Iris pigment epithelial cell (primary cell): ENCODE data around the gene RPL22.
A peak's percentile ranks its signal among the peaks of the same experiment; 100 is the strongest.

Experiments
- DNase-seq: peaks from one replicate; pipeline ENCODE4 v3.0.0-alpha.2; 2011; ENCODE audit warnings: low read depth

Gene RPL22

GRCh38 chr1:6171548-6172124 is 27.8 kb downstream of the RPL22 start:
- DNase-seq, result no peak

DNA sequence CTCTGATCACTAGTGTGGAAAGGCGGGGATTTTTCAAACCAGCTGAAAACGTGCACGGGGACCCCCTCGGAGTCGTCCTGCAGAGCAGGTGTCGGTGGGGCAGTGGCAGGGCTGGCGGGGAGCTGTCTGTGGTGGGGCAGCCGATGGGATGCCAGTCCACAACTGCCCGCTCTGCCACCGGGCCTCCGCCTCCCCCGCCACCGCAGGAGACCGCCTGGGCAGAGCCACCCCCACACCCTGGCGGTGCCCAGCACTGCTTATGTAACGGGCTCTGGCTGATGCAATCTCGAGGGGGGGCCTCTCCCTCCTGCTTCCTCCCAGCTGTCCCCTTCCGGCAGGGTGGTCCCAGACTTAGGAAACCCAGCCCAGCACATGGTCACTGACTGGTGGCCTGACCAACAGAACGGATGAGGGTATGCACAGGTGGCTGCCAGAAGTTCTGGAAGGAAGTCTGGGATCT is 28.6 kb downstream of the RPL22 start:
- no peak for DNase-seq

- no peak for DNase-seq
Measured at GRCh38 chr1:6170116-6170741, 29.2 kb downstream of the RPL22 start.

DNA sequence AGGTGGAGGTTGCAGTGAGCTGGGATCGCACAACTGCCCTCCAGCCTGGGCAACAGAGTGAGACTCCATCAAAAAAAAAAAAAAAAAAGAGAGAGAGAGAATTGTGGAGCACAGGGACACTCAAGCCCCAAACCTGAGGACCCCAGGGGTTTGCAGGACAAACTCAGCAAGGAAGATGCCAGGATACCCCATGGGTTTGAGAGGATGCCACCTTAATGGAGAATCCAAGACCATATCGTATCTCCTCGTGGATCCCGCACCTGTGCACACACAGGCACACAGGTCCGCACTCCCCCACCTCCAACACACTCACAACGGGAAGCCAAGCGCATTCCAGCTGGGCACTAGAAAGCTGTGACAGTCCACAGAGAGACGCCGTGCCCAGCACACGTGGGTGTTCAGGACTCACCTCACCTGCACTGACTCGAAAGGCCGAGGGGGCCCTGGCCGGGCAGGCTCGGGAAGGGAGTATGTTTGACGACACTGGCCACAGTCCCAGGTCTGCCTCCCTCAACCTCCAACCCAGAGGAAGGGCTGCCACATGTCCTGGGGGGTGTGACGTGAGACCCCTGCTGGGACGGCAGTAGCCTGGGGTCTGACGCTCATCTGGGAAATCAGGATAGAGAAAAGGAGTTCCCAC is 30.3 kb downstream of the RPL22 start:
- DNase-seq, result no peak

DNA sequence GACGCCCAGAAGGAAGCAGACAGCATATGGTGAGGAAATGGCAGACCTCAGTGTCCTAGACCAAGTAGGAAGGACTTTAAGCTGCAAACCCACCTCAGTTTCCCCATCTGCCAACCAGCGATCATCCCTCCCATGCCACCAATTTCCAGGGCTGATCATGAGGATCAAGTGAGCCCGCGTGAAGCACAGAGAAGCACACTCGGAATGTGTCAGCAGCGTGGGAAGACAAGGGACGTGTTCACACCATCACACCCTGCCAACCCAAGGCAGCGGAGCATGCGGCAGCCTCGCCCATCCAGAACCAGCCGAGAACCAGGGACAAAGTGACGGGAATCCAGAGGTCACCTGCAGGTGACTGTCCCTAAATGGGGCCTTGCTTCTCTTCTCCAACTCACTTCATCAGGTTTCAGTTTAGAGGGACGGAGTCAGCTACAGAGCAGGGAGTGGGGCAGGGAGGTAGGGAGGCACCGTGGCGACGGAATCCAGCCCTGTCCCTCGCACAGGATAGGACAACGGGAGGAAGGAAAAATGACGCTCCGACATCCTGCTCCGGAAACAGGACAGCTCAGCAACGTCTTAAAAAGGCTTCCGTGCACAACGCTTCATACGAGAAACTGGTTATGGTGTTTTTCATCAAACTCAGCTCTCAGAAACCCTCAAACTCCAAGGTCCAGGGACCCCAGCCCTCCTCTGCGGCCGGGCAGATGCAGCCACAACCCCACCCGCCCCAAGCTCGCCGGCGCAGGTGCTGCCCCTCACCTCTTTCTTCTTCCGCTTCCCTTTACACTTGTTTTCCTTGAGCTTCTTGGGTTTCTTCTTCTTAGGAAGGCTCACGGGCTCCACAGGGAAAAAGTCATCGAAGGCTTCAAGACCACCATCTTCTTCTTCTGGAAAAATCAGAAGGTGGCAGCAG is 31.7 kb downstream of the RPL22 start:
- no peak for DNase-seq

DNA sequence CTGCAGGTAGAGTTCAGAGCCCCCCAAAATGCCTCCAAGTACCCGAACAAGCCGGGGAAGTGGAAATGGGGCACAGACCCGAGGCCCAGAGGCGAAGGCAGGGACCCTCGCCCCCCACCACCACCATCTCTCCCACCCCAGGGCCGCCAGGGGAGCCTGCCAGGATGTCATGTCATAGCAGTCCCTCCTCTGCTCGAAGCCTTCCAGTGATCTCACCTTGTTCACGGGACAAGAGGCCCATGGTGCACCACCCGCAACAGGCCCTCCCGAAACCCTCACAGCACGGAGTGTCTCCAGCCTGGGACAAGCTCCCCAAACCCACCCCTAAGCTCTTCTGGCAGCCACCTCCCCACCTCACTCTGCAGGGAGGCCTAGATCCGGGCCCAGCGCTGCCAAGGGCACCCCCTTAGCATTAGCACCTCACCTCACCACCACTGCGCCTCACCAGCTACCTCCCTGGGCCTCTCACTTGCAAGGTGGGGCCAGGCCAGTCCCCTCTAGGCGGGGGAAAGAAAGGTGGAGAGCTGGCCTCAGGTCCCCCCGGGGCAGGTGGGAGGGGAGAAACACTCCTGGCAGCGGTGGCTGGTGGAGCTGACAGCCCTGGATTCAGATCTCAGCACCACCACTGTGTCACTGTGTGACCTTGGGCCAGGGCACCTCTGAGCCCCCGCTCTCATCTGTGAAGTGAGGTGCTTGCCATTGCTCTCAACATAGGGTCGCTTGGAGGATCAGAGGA is 32.6 kb downstream of the RPL22 start:
- DNase-seq, result no peak

DNA sequence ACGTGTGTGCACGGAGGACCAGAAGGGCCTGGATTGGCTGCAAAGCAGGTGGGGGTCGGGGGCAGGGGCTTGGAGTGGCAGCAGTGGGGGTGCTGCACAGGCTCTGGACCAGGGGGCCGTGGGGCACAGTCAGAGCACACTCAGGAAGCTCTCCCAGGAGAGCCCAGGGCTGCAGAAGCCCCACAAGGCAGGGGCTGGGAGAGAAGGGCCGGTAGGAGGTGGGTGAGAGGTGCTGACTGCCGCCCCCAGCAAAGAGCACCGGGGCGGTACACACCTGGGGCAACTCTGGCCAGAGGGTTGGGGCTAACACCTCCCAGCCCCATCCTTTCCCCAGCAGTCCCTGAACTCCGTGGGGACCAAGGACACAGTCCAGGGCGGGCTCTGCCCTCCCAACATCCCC is 33.2 kb downstream of the RPL22 start:
- no peak for DNase-seq

DNA sequence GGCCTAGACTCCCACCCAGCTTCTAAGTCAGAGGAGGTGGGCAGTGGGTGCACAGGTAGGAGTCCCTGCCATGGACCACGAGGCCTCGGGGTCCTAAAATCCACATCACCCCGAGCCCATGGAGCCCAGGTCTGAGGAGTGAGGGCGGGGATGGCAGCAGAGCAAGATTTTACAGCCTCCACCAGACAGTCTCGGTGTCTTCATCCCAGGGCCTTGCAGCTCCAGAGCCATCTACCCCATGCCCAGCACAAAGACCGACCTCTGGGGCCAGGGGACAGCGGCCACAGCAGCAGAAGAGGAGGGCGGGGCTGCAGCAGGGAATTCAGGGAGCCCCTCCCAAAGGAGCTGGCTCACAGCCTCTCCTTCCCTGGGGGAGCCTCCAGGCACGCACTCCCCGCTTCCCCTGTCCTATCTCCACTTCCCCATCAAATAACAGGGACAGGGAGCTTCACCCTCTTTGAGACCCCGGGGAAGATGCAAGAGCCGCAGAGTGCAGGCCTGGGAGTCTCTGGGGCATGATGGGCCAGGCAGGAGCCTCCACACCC is 33.9 kb downstream of the RPL22 start:
- no peak for DNase-seq

- no peak for DNase-seq
Measured at GRCh38 chr1:6165027-6165426, 34.4 kb downstream of the RPL22 start.

GRCh38 chr1:6163973-6164617 is 35.3 kb downstream of the RPL22 start:
- DNase-seq, result no peak

DNA sequence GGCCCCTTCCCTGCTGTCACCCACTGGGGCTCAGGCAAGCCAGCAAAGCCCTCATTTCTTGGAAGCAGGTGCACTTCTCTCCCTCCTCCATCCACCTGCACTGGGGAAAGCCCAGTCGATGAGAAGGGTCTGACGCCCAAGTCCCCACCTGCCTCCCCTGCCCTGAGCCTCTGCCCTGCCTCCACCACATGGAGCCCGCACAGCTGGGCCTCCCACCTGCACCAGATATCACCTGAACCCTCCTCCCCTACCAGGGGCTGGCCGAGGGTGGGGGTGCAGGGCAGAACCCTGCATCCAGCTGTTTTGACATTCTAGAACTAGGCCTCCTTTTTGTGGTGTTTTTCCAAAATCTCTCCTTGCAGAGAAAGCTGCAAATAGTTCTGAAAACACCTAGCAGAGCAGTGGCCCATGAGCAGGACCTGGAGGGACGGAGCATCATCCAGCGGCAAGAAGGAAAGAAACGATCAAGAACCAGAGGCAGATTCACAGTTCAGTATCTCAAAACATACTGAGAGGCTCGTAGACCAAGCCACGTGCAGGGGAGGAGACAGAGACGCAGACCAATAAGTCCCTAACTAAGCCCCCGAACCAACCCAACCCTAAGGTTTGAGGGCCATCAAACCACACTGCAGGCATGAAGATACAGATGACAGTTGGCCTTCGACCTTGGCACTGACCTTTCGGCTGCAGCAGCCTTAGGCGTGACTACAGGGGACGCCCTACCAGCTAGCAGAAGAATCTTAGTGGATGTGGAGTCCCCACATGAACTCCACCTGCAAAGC is 36.0 kb downstream of the RPL22 start:
- DNase-seq, result no peak

GRCh38 chr1:6162773-6163172 is 36.6 kb downstream of the RPL22 start:
- DNase-seq, result no peak

DNA sequence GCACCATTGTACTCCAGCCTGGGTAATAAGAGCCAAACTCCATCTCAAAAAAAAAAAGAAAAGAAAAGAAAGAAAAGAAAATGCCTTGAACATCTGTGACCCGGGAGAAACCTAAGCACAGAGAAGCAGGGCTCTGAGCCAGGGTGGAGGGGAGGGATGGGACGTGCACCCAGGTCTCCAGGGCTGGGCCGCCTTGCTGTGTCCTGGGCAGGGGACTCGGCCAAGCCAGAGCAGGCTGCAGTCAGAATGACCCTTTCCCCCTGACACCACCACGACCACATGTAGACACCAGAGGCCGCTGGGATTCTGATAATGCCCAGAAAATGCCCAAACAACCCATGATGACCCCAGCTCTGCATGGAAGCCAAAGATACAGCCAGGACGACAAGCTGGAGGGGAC is 37.1 kb downstream of the RPL22 start:
- DNase-seq, result no peak

DNA sequence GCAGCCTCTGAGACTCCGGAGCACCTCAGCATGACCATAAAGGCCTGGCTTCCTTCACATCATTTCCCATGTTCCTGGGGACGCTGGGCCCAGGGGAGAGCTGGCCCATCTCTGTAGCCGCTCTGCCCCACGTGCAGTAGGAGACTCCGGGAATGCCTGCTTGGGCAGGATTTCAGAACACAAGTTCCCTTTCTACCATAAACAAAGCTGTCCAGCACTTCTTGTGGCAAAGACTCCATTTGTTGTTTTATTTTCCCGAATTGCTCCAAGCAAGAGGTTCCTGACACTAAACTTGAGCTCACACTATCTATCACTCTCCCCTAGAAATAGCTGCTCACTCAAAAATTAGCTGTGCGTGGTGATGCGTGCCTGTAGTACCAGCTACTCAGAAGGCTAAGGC is 41.2 kb downstream of the RPL22 start:
- DNase-seq, result no peak

DNA sequence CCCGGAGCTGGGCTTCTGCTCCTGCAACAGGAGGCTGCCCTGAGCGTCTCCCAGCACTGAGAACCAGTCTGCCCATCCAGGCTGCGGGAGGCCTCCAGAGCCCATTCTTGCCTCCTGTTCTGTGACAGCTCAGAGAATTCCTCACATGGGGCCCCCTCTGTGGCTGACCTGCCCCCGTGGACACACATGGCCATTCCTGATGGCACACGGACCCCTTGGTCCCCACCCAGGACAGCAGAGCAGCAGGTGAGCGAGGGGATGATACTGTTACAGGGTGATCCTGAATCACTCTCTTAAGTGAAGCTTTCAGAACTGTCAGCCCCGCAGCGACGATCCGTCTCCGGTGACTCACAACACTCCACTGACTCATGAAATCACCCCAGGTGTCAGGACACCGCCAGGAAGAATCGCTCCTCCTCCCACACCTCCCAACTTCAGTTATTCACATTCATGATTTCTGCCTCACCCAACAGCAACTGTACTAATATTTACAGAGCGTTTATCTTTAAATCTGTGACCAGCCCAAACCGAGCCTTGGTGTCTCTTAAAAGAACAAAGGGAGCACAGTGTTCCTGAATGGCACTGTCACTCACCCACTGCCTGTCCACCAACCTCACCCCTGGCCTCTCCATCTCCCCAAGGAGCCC is 41.7 kb downstream of the RPL22 start:
- peak; percentile 66 for DNase-seq

- peak; percentile 11 for DNase-seq
Measured at GRCh38 chr1:6157132-6157527, 42.3 kb downstream of the RPL22 start.

DNA sequence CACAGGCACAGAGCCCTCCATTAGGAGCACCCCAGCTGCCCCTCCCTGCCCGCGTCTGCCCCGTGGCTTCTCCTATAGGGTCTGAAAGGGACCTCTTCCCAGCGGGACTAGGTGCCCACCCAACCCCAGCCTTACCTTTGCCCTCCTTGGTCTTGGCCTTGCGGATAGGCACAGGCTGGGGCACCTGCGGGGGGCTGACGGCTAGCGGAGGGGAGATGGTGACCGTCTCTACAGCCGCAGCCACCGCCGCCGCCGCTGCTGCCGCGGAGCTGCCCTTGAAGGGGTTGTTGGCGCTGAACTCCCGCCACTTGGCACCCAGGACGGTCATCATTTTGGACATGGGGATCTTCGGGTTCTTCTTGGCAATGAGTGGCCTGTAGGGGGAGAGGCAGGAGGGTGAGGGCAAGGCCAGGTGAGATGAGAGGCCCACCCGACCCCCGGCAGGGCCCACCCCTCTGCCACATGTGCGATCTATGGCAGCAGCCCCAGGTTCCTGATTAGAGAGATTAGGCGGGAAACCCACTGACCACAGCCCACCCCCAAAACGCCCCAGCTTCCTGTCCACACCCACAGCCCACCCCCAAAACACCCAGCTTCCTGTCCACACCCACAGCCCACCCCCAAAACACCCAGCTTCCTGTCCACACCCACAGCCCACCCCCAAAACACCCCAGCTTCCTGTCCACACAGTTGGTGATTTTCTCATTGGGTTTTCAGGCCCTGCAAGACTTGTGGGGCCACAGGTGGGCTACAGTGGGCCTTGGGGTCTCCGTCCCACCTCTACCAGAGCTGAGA is 44.7 kb downstream of the RPL22 start:
- no peak for DNase-seq

DNA sequence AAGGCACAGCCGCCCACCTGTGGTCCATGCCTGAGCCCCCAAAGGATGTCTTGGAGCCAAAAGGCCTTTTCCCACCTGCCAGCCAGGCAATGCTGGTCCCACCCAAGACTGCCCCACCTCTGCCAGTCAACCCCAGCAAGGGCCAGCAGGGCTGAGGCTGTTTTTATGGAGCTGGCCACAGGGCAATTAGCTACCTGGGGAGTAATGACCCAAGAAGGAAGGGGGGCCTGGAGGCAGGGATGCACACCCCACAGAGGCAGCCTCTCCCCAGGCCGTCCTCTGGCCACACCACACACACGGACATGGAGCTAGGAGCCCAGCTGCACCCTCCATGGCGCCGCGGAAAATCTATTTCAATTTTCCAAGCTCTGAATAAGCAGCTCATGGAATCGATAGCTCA is 46.5 kb downstream of the RPL22 start:
- no peak for DNase-seq

DNA sequence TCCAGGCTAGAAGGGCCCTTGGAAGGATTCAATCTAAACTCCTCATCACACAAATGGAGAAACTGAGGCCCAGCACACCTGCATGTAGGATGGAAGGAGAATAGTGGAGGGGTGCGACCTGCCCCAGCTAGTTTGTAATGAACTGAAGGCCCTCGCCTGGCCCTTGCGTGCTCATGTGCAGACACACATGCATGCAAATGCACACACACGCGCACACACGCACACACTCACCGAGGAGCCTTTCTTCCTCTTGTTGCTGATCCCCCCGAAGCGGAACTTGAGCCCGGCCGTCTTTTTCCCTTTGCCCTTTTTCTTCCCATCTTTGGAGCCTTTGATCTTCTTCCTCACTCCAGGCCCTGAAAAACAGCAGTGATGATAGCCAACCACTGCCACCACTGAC is 47.2 kb downstream of the RPL22 start:
- no peak for DNase-seq
